AG08395 (cell line): ENCODE results near the gene NOXRED1.

Source experiments
- DNase-seq: peaks from one replicate; pipeline ENCODE4 v3.0.0; 2012; ENCODE audit warnings: mixed read lengths, low spot score

The NOXRED1 gene

GRCh38 chr14:77407158-77407557 is 16.2 kb downstream of the NOXRED1 start:
- DNase-seq, result no peak

GRCh38 chr14:77406718-77407117 is 16.6 kb downstream of the NOXRED1 start:
- DNase-seq, result no peak

- DNase-seq, result no peak
Measured at GRCh38 chr14:77406086-77406485, 17.2 kb downstream of the NOXRED1 start.

- no peak for DNase-seq
Measured at GRCh38 chr14:77403768-77404167, 19.6 kb downstream of the NOXRED1 start.

- DNase-seq, result no peak
Measured at GRCh38 chr14:77400216-77400615, 23.1 kb downstream of the NOXRED1 start.

- no peak for DNase-seq
Measured at GRCh38 chr14:77390188-77390587, 33.1 kb downstream of the NOXRED1 start.

GRCh38 chr14:77378701-77379100 is 44.6 kb downstream of the NOXRED1 start:
- DNase-seq, result no peak

- peak; percentile 9 for DNase-seq
Measured at GRCh38 chr14:77377502-77377844, 45.9 kb downstream of the NOXRED1 start.

- DNase-seq, result peak; percentile 89
Measured at GRCh38 chr14:77376771-77377501, 46.4 kb downstream of the NOXRED1 start, which contains the start of the genes SAMD15 and TMED8. TSS of gene SAMD15 (plus strand) at chr14:77377379. CDS start at chr14:77377419, 40 bp downstream. TSS of gene TMED8 (minus strand) at chr14:77377094. CDS start at chr14:77377053, 41 bp downstream.

- DNase-seq, result peak; percentile 36
Measured at GRCh38 chr14:77375973-77376770, 47.2 kb downstream of the NOXRED1 start.

GRCh38 chr14:77375164-77375950 is 48.0 kb downstream of the NOXRED1 start:
- DNase-seq, result no peak

GRCh38 chr14:77372304-77372841 is 51.0 kb downstream of the NOXRED1 start:
- DNase-seq, result no peak

- DNase-seq, result no peak
Measured at GRCh38 chr14:77369285-77369684, 54.0 kb downstream of the NOXRED1 start.

GRCh38 chr14:77364146-77364545 is 59.2 kb downstream of the NOXRED1 start:
- no peak for DNase-seq

GRCh38 chr14:77359626-77360025 is 63.7 kb downstream of the NOXRED1 start:
- no peak for DNase-seq

GRCh38 chr14:77356899-77357298 is 66.4 kb downstream of the NOXRED1 start:
- DNase-seq, result no peak

- DNase-seq, result no peak
Measured at GRCh38 chr14:77355811-77356210, 67.5 kb downstream of the NOXRED1 start.

GRCh38 chr14:77353469-77354141 is 69.7 kb downstream of the NOXRED1 start:
- no peak for DNase-seq

GRCh38 chr14:77347751-77348150 is 75.6 kb downstream of the NOXRED1 start:
- no peak for DNase-seq

GRCh38 chr14:77346495-77346894 is 76.8 kb downstream of the NOXRED1 start:
- DNase-seq, result no peak

- DNase-seq, result no peak
Measured at GRCh38 chr14:77344377-77344996, 78.8 kb downstream of the NOXRED1 start.
